Neural progenitor cell (in vitro differentiated cells): ENCODE data around the gene ZNF213. TPM values are rescaled to one million over a fixed set of nuclear protein-coding genes. Genes with fewer than 3 reads are reported as not detected.
"Not testable (repeated sequence)": the region's sequence is repeated elsewhere in the genome, so short reads cannot be mapped to it uniquely, and the experiment has no call there.

Experiments used
- DNase-seq: peaks from one replicate; pipeline ENCODE4 v3.0.0-alpha.2; 2016; ENCODE audit warnings: low spot score
- H2AFZ ChIP-seq: fragments of 200-600 bp; sonication (generic); replicated peaks from 2 replicates; pipeline ENCODE4 v1.6.1; 2016; ENCODE audit warnings: antibody characterized with exemption
- H3F3A ChIP-seq: fragments of 200-600 bp; sonication (generic); 2 replicates; pipeline ENCODE4 v1.6.1; 2016; ENCODE audit warnings: antibody characterized with exemption, low read depth
- H3K27ac ChIP-seq: fragments of 200-600 bp; sonication (generic); 2 replicates; pipeline ENCODE4 v1.5.1; 2016; ENCODE audit warnings: mild to moderate bottlenecking
- H3K27me3 ChIP-seq: fragments of 200-600 bp; sonication (generic); 2 replicates; pipeline ENCODE4 v1.6.1; 2016; ENCODE audit warnings: mild to moderate bottlenecking, moderate library complexity
- H3K36me3 ChIP-seq: fragments of 200-600 bp; sonication (generic); 2 replicates; pipeline ENCODE4 v1.5.1; 2016
- H3K4me1 ChIP-seq: fragments of 200-600 bp; sonication (generic); 2 replicates; pipeline ENCODE4 v1.6.1; 2016; ENCODE audit warnings: mixed run types
- H3K4me2 ChIP-seq: fragments of 200-600 bp; sonication (generic); 2 replicates; pipeline ENCODE4 v1.6.1; 2016
- H3K4me3 ChIP-seq: fragments of 200-600 bp; sonication (generic); 2 replicates; pipeline ENCODE4 v1.5.1; 2016
- H3K79me2 ChIP-seq: fragments of 200-600 bp; sonication (generic); 2 replicates; pipeline ENCODE4 v1.6.1; 2016; ENCODE audit warnings: low read depth
- H3K9ac ChIP-seq: fragments of 200-600 bp; sonication (generic); 2 replicates; pipeline ENCODE4 v1.6.1; 2016
- H3K9me3 ChIP-seq: fragments of 200-600 bp; sonication (generic); 2 replicates; pipeline ENCODE4 v1.5.1; 2016; ENCODE audit warnings: low read depth
- H4K20me1 ChIP-seq: fragments of 200-600 bp; sonication (generic); 2 replicates; pipeline ENCODE4 v1.6.1; 2016; ENCODE audit warnings: low read depth
- H3K27ac Mint-ChIP-seq: 3 replicates; pipeline ENCODE4 v1.8.0; 2021; ENCODE audit warnings: mixed read lengths
- H3K27me3 Mint-ChIP-seq: 2 replicates; pipeline ENCODE4 v1.8.0; 2022; ENCODE audit warnings: low read depth, mild to moderate bottlenecking, inconsistent platforms, moderate library complexity, mixed read lengths; ENCODE audit not compliant: insufficient read depth
- H3K36me3 Mint-ChIP-seq: 3 replicates; pipeline ENCODE4 v1.8.0; 2021; ENCODE audit warnings: mixed read lengths
- H3K4me1 Mint-ChIP-seq: 3 replicates; pipeline ENCODE4 v1.8.0; 2021; ENCODE audit warnings: mixed read lengths
- H3K4me3 Mint-ChIP-seq: 3 replicates; pipeline ENCODE4 v1.8.0; 2021; ENCODE audit warnings: mild to moderate bottlenecking, moderate library complexity, mixed read lengths
- H3K9me3 Mint-ChIP-seq: 3 replicates; pipeline ENCODE4 v1.8.0; 2020; ENCODE audit warnings: mixed read lengths
- EZH2 ChIP-seq: fragments of 200-600 bp; sonication (generic); IDR thresholded peaks from 2 replicates; pipeline ENCODE4 v1.6.1; 2017; ENCODE audit warnings: antibody characterized with exemption, mild to moderate bottlenecking, moderate library complexity
- EZH2phosphoT487 ChIP-seq: fragments of 200-600 bp; sonication (generic); IDR thresholded peaks from 2 replicates; pipeline ENCODE4 v1.6.1; 2017; ENCODE audit warnings: antibody characterized with exemption
- total RNA-seq: library from RNA; depleted of rRNA; stranded (reverse); fragments of >200 nt; gene quantifications from 2 replicates; pipeline ENCODE4 v1.2.3, GENCODE V29; 2015; ENCODE audit warnings: low replicate concordance
- TF ChIP-seq, protein P1 (sequence below): fragments of 200-600 bp; sonication (generic); IDR thresholded peaks from 2 replicates; pipeline ENCODE4 v1.5.1; 2017; ENCODE audit warnings: antibody characterized with exemption, mild to moderate bottlenecking

ZNF213 gene
- total RNA-seq, 1 donor from 2014 or later, result 1.3 TPM

DNA sequence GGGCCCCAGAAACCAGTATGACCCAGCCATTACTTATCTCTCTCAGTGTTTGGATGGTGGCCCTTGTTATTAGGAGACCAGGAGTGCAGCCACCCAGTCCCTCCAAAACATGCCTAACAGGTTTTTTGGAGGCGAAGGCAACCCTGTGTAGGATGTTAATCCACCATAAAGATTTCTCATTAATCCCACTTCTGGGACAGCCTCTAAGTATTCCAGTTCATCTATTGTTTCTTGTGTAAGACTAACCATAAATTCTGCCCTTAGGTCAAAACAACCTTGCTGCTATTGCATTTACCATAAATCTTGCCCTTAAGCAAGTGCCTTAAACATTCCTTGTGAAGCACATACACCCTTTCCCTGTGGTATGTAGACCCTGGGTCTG is 31.7 kb downstream of the ZNF213 start:
- Mint-ChIP-seq H3K27ac (no peak overlapping the region), H3K27me3 (peaks cover 26% of the 10 kb centered on the region), H3K4me1 (peaks cover 8% of the 10 kb centered on the region), H3K36me3 (no peaks in the 10 kb centered on the region), H3K9me3 (no peaks in the 10 kb centered on the region), H3K4me3 (no peak overlapping the region)
- Histone ChIP-seq H3K9ac (no peak overlapping the region), H3K36me3 (no peaks in the 10 kb centered on the region), H3K4me2 (no peak overlapping the region), H3K79me2 (no peaks in the 10 kb centered on the region), H2AFZ (no peak overlapping the region), H3K4me3 (no peak overlapping the region), H3K9me3 (no peaks in the 10 kb centered on the region), H3F3A (peaks cover 18% of the 10 kb centered on the region), H4K20me1 (peaks cover 2% of the 10 kb centered on the region), H3K27ac (no peak overlapping the region), H3K27me3 (peaks cover 54% of the 10 kb centered on the region), H3K4me1 (peaks cover 10% of the 10 kb centered on the region)
- no peak for DNase-seq
- TF ChIP-seq, protein P1, sequence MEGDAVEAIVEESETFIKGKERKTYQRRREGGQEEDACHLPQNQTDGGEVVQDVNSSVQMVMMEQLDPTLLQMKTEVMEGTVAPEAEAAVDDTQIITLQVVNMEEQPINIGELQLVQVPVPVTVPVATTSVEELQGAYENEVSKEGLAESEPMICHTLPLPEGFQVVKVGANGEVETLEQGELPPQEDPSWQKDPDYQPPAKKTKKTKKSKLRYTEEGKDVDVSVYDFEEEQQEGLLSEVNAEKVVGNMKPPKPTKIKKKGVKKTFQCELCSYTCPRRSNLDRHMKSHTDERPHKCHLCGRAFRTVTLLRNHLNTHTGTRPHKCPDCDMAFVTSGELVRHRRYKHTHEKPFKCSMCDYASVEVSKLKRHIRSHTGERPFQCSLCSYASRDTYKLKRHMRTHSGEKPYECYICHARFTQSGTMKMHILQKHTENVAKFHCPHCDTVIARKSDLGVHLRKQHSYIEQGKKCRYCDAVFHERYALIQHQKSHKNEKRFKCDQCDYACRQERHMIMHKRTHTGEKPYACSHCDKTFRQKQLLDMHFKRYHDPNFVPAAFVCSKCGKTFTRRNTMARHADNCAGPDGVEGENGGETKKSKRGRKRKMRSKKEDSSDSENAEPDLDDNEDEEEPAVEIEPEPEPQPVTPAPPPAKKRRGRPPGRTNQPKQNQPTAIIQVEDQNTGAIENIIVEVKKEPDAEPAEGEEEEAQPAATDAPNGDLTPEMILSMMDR, result no peak
- TF ChIP-seq EZH2 (no peak), EZH2phosphoT487 (no peak)

DNA sequence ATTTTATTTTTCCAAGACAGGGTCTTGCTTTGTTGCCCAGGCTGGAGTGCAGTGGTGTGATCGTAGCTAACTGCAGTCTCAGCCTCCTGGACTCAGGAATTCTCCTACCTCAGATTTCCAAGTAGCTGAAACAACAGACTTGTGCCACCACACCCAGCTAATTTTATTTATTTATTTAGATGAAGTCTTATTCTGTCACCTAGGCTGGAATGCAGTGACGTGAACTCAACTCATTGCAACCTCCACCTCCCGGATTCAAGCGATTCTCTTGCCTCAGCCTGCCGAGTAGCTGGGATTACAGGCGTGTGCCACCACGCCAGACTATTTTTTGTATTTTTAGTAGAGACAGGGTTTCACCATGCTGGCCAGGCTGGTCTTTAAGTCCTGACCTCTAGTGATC is 33.9 kb downstream of the ZNF213 start:
- Histone ChIP-seq H3K27me3 (peaks cover 77% of the 10 kb centered on the region), H3F3A (peaks cover 36% of the 10 kb centered on the region), H4K20me1 (peaks cover 13% of the 10 kb centered on the region), H3K4me1 (peaks cover 16% of the 10 kb centered on the region)
- Mint-ChIP-seq H3K4me1 (peaks cover 17% of the 10 kb centered on the region), H3K27me3 (peaks cover 38% of the 10 kb centered on the region)
- not testable (repeated sequence) for H3K9me3 ChIP-seq, H3K9ac ChIP-seq, H3K9me3 Mint-ChIP-seq, DNase-seq, H3K27ac ChIP-seq, H3K4me3 Mint-ChIP-seq, H3K4me2 ChIP-seq, H3K36me3 Mint-ChIP-seq, H3K4me3 ChIP-seq, H3K79me2 ChIP-seq, H3K36me3 ChIP-seq, H2AFZ ChIP-seq, H3K27ac Mint-ChIP-seq

DNA sequence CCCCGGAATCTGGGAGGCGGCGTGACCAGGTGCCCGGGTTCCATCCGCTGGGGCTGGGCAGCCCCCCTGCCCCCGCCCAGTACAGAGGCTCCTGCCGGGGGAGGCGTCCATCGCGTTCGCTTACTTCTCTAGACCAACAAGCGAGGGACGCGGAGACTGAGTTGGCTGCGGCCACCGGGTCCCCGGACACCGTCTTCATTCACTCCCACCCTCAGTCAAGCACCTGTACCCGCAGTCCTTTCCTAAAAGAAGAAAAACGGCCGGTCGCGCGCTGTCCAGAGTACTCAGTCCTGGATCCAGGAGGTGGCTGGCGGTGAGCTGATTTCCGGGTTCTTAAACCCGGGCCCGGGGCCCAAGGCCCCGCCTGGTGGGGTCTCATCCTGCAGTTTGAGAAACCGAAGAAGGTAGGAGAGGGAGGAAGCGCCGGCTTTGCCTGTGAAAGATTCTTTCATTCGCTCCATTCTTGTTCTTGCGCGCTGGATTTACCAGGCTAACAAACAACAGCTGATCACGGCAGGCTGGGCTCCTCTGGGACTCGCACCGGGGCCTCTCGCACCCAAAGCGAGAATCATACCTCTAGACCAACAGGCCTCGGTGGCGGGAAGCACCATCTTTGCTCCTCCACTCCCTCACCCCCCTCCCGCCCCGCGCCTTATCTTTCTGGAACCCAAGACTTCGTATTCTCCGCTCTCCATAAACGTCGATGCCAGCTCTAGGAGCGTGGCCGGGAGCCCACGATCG is 35.8 kb downstream of the ZNF213 start:
- peak; percentile 57 for DNase-seq
- no peaks in the 10 kb centered on the region for H3K36me3 ChIP-seq
- peak overlapping the region; percentile 41 for H3K4me3 ChIP-seq
- H4K20me1 ChIP-seq, result peaks cover 21% of the 10 kb centered on the region
- peak; percentile 38 for TF ChIP-seq EZH2phosphoT487
- TF ChIP-seq, protein P1, result no peak
- TF ChIP-seq EZH2, result peak; percentile 81
- H3K9ac ChIP-seq, result no peak overlapping the region
- no peaks in the 10 kb centered on the region for H3K79me2 ChIP-seq
- Mint-ChIP-seq H3K4me1 (peaks cover 22% of the 10 kb centered on the region), H3K27ac (no peak overlapping the region), H3K36me3 (no peaks in the 10 kb centered on the region), H3K27me3 (peaks cover 52% of the 10 kb centered on the region), H3K4me3 (peak overlapping the region; percentile 66), H3K9me3 (no peaks in the 10 kb centered on the region)
- no peak overlapping the region for H2AFZ ChIP-seq
- H3K4me2 ChIP-seq, result peak overlapping the region; percentile 70
- H3K4me1 ChIP-seq, result peaks cover 25% of the 10 kb centered on the region
- peaks cover 89% of the 10 kb centered on the region for H3K27me3 ChIP-seq
- H3K9me3 ChIP-seq, result no peaks in the 10 kb centered on the region
- H3K27ac ChIP-seq, result no peak overlapping the region
- H3F3A ChIP-seq, result peaks cover 44% of the 10 kb centered on the region

DNA sequence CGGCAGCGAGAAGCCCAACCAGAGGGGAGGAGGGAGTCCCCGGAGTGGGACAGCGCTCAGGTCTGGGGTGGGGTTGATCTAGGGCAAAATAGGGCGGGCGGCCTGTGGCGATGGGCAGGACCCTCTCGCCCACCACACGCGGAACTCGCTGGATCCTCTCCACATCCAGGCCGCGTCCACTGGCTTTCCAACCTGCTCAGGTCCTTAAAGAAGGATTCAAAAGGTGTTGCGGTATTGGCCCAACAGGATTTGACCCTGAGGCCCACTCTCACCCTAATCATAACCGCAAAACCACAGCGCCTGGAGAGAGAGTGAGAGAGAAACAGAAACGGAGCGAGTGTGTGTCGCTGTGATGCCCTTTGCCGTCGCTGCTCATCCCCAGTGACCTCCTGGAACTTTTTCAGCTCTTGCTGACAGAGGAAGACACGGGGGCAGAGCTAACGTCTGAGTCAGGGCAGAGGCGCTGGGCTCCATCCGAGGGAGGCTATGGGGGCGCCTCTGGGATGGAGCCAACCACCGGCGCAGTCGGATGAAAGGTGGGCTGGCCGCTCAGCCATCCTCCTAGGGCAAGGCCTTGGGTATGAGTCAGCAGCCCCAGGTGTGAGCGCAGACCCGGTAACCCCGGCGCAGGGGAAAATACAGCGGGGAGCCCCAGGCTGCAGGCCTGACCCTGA is 36.5 kb downstream of the ZNF213 start:
- Mint-ChIP-seq H3K36me3 (no peaks in the 10 kb centered on the region), H3K27ac (no peak overlapping the region), H3K4me1 (peaks cover 26% of the 10 kb centered on the region), H3K4me3 (peak overlapping the region; percentile 66), H3K9me3 (no peaks in the 10 kb centered on the region), H3K27me3 (peaks cover 59% of the 10 kb centered on the region)
- Histone ChIP-seq H4K20me1 (peaks cover 22% of the 10 kb centered on the region), H3K27ac (no peak overlapping the region), H3K4me3 (peak overlapping the region; percentile 41), H3K9ac (no peak overlapping the region), H3K27me3 (peaks cover 92% of the 10 kb centered on the region), H3K4me2 (peak overlapping the region; percentile 70), H3K36me3 (no peaks in the 10 kb centered on the region), H3K79me2 (no peaks in the 10 kb centered on the region), H2AFZ (no peak overlapping the region), H3K9me3 (no peaks in the 10 kb centered on the region), H3F3A (peaks cover 50% of the 10 kb centered on the region), H3K4me1 (peaks cover 25% of the 10 kb centered on the region)
- peak; percentile 71 for TF ChIP-seq EZH2
- TF ChIP-seq EZH2phosphoT487, result peak; percentile 49
- TF ChIP-seq, protein P1, result no peak
- peak; percentile 47 for DNase-seq
